Activated CD4-positive, alpha-beta T cell treated with anti-CD3 and anti-CD28 coated beads for 36 hours (primary cell): ENCODE data around the gene CBARP. TPM values are rescaled to one million over a fixed set of nuclear protein-coding genes. Genes with fewer than 3 reads are reported as not detected.

ENCODE experiments used
- ATAC-seq: fragments of 200-7000 bp; cut with Tn5 transposase; one replicate; pipeline ENCODE4 v1.10.0; 2021; ENCODE audit warnings: mild to moderate bottlenecking, moderate library complexity
- CTCF ChIA-PET: fragments of 350-600 bp; sonication (Branson Sonifier 250); formaldehyde crosslinking; loops from one replicate; lab custom pipeline; 2021; ENCODE audit warnings: antibody characterized with exemption; lab: Charles Lee
- POLR2A ChIA-PET: fragments of 350-600 bp; sonication (Branson Sonifier 250); formaldehyde crosslinking; loops from one replicate; lab custom pipeline; 2021; ENCODE audit warnings: antibody characterized with exemption, inconsistent platforms; lab: Charles Lee
- DNase-seq: peaks from one replicate; pipeline ENCODE4 v3.0.0-alpha.2; 2020
- H3K27ac Mint-ChIP-seq: one replicate; pipeline ENCODE4 v1.8.0; 2021; ENCODE audit warnings: mixed read lengths
- H3K27me3 Mint-ChIP-seq: one replicate; pipeline ENCODE4 v1.8.0; 2021; ENCODE audit warnings: mixed read lengths
- H3K36me3 Mint-ChIP-seq: one replicate; pipeline ENCODE4 v1.8.0; 2021; ENCODE audit warnings: low read depth, mixed read lengths
- H3K4me1 Mint-ChIP-seq: one replicate; pipeline ENCODE4 v1.8.0; 2021; ENCODE audit warnings: mixed read lengths
- H3K4me3 Mint-ChIP-seq: one replicate; pipeline ENCODE4 v1.8.0; 2021; ENCODE audit warnings: mild to moderate bottlenecking, moderate library complexity, mixed read lengths
- H3K9me3 Mint-ChIP-seq: one replicate; pipeline ENCODE4 v1.8.0; 2021; ENCODE audit warnings: low read depth, mixed read lengths
- intact Hi-C, 2 experiments: fragments of 100-400 bp; cut with DNase I in 1 of 2; cut with micrococcal nuclease in 1 of 2; formaldehyde crosslinking; loops; one replicate each; pipeline versions ENCODE4 v1.14.2 to v1.15.1; 2022 to 2024; cut with DNase I, micrococcal nuclease
- total RNA-seq, 2 experiments: library from RNA; stranded (reverse); gene quantifications; one replicate each; pipeline ENCODE4 v1.2.3, GENCODE V29; 2021

CBARP gene
- total RNA-seq, 2 experiments from 2014 or later: 0.82 to 1.1 TPM

- H3K4me3 Mint-ChIP-seq: no peak overlapping the region
- H3K36me3 Mint-ChIP-seq: peaks cover 2% of the 10 kb centered on the region
- intact Hi-C loops: no loop called here
- no peak for ATAC-seq
- H3K27me3 Mint-ChIP-seq: no peaks in the 10 kb centered on the region
- no peak overlapping the region for H3K27ac Mint-ChIP-seq
- DNase-seq: no peak
- H3K9me3 Mint-ChIP-seq: no peaks in the 10 kb centered on the region
- POLR2A ChIA-PET: no interaction called here
- no peaks in the 10 kb centered on the region for H3K4me1 Mint-ChIP-seq
- CTCF ChIA-PET: interaction anchor here (1.0 kb wide), 1 partner anchor 42 kb away, joined by 3 read pairs; no protein-coding TSS in a partner anchor
Observed at GRCh38 chr19:1224847-1225246, 13.0 kb downstream of the CBARP start.

GRCh38 chr19:1224047-1224825 is 13.6 kb downstream of the CBARP start:
- no peak for DNase-seq
- intact Hi-C loops: no loop called here
- no peak overlapping the region for H3K4me3 Mint-ChIP-seq
- CTCF ChIA-PET: interaction anchor here (1.0 to 1.6 kb wide), 2 partner anchors 10 to 23 kb away, joined by 3 to 6 read pairs; no protein-coding TSS in a partner anchor
- POLR2A ChIA-PET: no interaction called here
- H3K9me3 Mint-ChIP-seq: no peaks in the 10 kb centered on the region
- H3K27ac Mint-ChIP-seq: no peak overlapping the region
- H3K4me1 Mint-ChIP-seq: no peaks in the 10 kb centered on the region
- H3K36me3 Mint-ChIP-seq: peaks cover 2% of the 10 kb centered on the region
- no peaks in the 10 kb centered on the region for H3K27me3 Mint-ChIP-seq
- no peak for ATAC-seq

- Mint-ChIP-seq H3K36me3 (peaks cover 2% of the 10 kb centered on the region), H3K27ac (no peak overlapping the region), H3K4me3 (no peak overlapping the region), H3K27me3 (no peaks in the 10 kb centered on the region), H3K4me1 (no peaks in the 10 kb centered on the region), H3K9me3 (no peaks in the 10 kb centered on the region)
- DNase-seq (peak; percentile 69), ATAC-seq (peak; percentile 56)
- CTCF ChIA-PET: interaction anchor here (1.0 to 1.6 kb wide), 4 partner anchors 9 to 22 kb away, joined by 3 to 6 read pairs (median 4); no protein-coding TSS in a partner anchor
- POLR2A ChIA-PET: no interaction called here
- intact Hi-C loops: no loop called here
Observed at GRCh38 chr19:1223018-1223855, 14.6 kb downstream of the CBARP start.

DNA sequence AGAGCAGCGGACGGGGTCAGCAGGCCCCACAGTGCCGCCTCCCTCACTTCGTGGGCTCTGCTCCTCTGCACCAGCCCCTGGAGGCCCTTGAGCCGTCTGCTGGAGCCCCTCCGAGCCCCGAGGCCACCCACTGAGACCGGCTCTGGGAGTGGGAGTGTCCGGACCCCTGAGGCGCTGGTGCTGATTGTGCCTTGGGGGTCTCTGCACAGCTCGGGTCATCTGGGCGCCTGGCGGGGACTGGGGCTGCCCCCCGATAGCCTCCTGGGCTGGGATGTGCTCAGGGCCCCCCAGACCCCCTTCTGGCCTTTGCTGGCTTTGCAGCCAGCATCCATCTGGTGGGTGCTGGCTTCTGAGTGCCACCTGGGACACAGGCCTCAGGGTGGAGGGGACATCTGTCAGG is 15.4 kb downstream of the CBARP start:
- H3K27ac Mint-ChIP-seq: no peak overlapping the region
- intact Hi-C loops: no loop called here
- no peaks in the 10 kb centered on the region for H3K9me3 Mint-ChIP-seq
- ChIA-PET POLR2A (no interaction called here), CTCF (interaction anchor here (1.0 to 1.6 kb wide), 3 partner anchors 9 to 22 kb away, joined by 3 to 6 read pairs (median 4); no protein-coding TSS in a partner anchor)
- peaks cover 2% of the 10 kb centered on the region for H3K36me3 Mint-ChIP-seq
- ATAC-seq (no peak), DNase-seq (no peak)
- no peak overlapping the region for H3K4me3 Mint-ChIP-seq
- H3K27me3 Mint-ChIP-seq: no peaks in the 10 kb centered on the region
- H3K4me1 Mint-ChIP-seq: no peaks in the 10 kb centered on the region

DNA sequence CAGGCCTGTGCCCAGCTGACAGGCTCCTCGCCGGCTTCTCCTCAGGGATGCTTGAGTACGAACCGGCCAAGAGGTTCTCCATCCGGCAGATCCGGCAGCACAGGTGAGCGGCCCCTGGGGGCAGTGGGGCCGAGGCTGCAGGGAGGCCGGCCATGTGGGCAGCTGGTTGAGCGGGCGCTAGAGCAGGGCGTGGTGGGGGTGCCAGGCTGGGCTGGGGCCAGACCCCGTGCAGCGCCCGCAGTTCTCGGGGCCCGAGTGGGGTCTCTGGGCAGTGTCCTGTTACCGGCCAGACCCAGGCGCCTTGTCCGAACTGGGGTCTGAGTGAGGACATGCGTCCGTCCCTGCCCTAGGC is 15.9 kb downstream of the CBARP start:
- H3K4me3 Mint-ChIP-seq: no peak overlapping the region
- intact Hi-C loops: no loop called here
- ATAC-seq (no peak), DNase-seq (no peak)
- H3K9me3 Mint-ChIP-seq: no peaks in the 10 kb centered on the region
- CTCF ChIA-PET: interaction anchor here (1.4 kb wide), 1 partner anchor 22 kb away, joined by 4 read pairs; no protein-coding TSS in a partner anchor
- H3K4me1 Mint-ChIP-seq: peaks cover 2% of the 10 kb centered on the region
- POLR2A ChIA-PET: no interaction called here
- H3K27me3 Mint-ChIP-seq: no peaks in the 10 kb centered on the region
- H3K36me3 Mint-ChIP-seq: no peaks in the 10 kb centered on the region
- H3K27ac Mint-ChIP-seq: no peak overlapping the region

- intact Hi-C loops: no loop called here
- DNase-seq (no peak), ATAC-seq (no peak)
- no peaks in the 10 kb centered on the region for H3K9me3 Mint-ChIP-seq
- POLR2A ChIA-PET: no interaction called here
- H3K27me3 Mint-ChIP-seq: no peaks in the 10 kb centered on the region
- H3K36me3 Mint-ChIP-seq: no peaks in the 10 kb centered on the region
- no peak overlapping the region for H3K27ac Mint-ChIP-seq
- no peak overlapping the region for H3K4me3 Mint-ChIP-seq
- peaks cover 3% of the 10 kb centered on the region for H3K4me1 Mint-ChIP-seq
- CTCF ChIA-PET: interaction anchor here (0.6 to 1.1 kb wide), 2 partner anchors 12 to 735 kb away, joined by 3 to 4 read pairs; no protein-coding TSS in a partner anchor
Observed at GRCh38 chr19:1220976-1221903, 16.6 kb downstream of the CBARP start.

DNA sequence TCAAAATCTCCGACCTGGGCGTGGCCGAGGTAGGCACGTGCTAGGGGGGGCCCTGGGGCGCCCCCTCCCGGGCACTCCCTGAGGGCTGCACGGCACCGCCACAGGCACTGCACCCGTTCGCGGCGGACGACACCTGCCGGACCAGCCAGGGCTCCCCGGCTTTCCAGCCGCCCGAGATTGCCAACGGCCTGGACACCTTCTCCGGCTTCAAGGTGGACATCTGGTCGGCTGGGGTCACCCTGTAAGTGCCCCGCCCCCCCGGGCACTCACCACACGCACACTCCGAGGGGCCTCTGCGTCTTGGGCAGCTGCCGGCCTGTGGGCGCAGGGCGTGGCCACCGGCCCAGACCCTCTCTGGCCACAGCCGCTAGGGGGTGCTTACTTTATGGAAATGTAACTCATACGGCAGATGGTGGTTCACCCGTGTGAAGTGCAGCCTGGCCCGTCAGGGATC is 17.3 kb downstream of the CBARP start:
- ATAC-seq (no peak), DNase-seq (no peak)
- Mint-ChIP-seq H3K4me1 (peaks cover 3% of the 10 kb centered on the region), H3K27ac (no peak overlapping the region), H3K9me3 (no peaks in the 10 kb centered on the region), H3K36me3 (no peaks in the 10 kb centered on the region), H3K27me3 (no peaks in the 10 kb centered on the region), H3K4me3 (no peak overlapping the region)
- CTCF ChIA-PET: interaction anchor here (1.1 kb wide), 1 partner anchor 11 kb away, joined by 4 read pairs; no protein-coding TSS in a partner anchor
- intact Hi-C loops: no loop called here
- POLR2A ChIA-PET: no interaction called here

GRCh38 chr19:1219786-1220476 is 17.9 kb downstream of the CBARP start:
- intact Hi-C loops: no loop called here
- ChIA-PET POLR2A (no interaction called here), CTCF (no interaction called here)
- no peaks in the 10 kb centered on the region for H3K9me3 Mint-ChIP-seq
- ATAC-seq (no peak), DNase-seq (no peak)
- no peak overlapping the region for H3K4me3 Mint-ChIP-seq
- H3K36me3 Mint-ChIP-seq: no peaks in the 10 kb centered on the region
- H3K4me1 Mint-ChIP-seq: peaks cover 3% of the 10 kb centered on the region
- H3K27me3 Mint-ChIP-seq: no peaks in the 10 kb centered on the region
- no peak overlapping the region for H3K27ac Mint-ChIP-seq

- ATAC-seq (no peak), DNase-seq (no peak)
- peaks cover 7% of the 10 kb centered on the region for H3K4me1 Mint-ChIP-seq
- H3K36me3 Mint-ChIP-seq: no peaks in the 10 kb centered on the region
- ChIA-PET CTCF (interaction anchor here (0.7 kb wide), 1 partner anchor 25 kb away, joined by 3 read pairs; no protein-coding TSS in a partner anchor), POLR2A (no interaction called here)
- no peaks in the 10 kb centered on the region for H3K27me3 Mint-ChIP-seq
- no peak overlapping the region for H3K4me3 Mint-ChIP-seq
- H3K27ac Mint-ChIP-seq: no peak overlapping the region
- no peaks in the 10 kb centered on the region for H3K9me3 Mint-ChIP-seq
- intact Hi-C loops: no loop called here
Observed at GRCh38 chr19:1218751-1219567, 18.8 kb downstream of the CBARP start.

DNA sequence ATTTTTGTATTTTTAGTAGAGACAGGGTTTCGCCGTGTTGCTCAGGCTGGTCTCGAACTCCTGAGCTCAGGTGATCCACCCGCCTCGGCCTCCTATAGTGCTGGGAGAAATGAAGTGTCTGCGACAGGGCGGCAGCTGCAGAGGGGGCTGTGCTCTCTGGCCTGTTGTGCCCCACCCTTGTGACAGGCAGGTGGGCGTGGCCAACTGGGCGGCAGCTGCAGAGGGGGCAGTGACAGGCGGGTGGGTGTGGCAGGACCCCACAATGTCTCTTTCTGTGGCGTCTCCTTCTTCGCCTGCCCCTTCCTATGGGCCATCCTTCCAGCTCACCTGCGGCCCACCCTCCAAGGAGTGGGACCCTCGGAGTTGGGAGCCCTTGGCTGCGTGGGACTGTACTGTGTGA is 20.4 kb downstream of the CBARP start:
- intact Hi-C loops: no loop called here
- Mint-ChIP-seq H3K9me3 (no peaks in the 10 kb centered on the region), H3K36me3 (peaks cover 9% of the 10 kb centered on the region), H3K4me1 (peaks cover 19% of the 10 kb centered on the region), H3K27ac (no peak overlapping the region), H3K27me3 (no peaks in the 10 kb centered on the region), H3K4me3 (no peak overlapping the region)
- ChIA-PET POLR2A (no interaction called here), CTCF (interaction anchor here (0.7 kb wide), 2 partner anchors 37 to 237 kb away, joined by 3 read pairs; no protein-coding TSS in a partner anchor)
- no peak for ATAC-seq
- DNase-seq: no peak
